Erythroblast (primary cell): ENCODE measurements around the gene PHF8.

Experiments
- GATA1 ChIP-seq: IDR thresholded peaks from 2 replicates; pipeline ENCODE4 v1.6.1; 2011; ENCODE audit warnings: low read depth, mild to moderate bottlenecking, control low read depth, low read length, moderate library complexity
- POLR2A ChIP-seq: IDR thresholded peaks from 2 replicates; pipeline ENCODE4 v1.6.1; 2011; ENCODE audit warnings: mild to moderate bottlenecking, low read length

DNA sequence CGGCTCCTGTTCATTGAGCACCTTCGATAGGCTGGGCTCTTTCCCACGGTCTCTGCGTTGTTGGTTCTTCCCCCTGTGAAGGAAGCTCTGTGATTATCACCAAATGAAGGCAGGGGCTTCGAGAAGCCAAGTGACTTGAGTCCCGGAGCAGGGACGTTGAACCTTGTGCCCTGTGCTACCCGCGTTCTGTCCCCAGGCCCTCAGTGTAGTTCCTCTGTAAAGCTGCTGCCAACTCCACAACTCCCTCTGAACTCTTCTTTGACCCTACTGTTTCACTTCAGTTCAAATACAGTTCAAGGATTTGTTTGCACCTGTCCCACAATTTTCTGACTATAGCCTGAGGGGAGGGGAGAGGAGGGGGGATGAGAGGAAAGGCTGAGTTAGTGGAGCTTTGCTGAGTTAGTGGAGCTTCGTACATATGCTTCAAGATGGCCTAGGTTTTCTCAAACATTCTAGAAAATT lies 635 bp upstream of the PHF8 start:
- TF ChIP-seq POLR2A (no peak), GATA1 (no peak)
